HG02840 (cell line): Measurements from ENCODE around the gene SPEF2.

Experiments used
- ATAC-seq: cut with Tn5 transposase; IDR thresholded peaks from one replicate; pipeline ENCODE4 v1.9.1; 2021; ENCODE audit warnings: mild to moderate bottlenecking, moderate library complexity, moderate number of reproducible peaks; ENCODE audit not compliant: unreplicated experiment, low FRiP score

SPEF2 gene

DNA sequence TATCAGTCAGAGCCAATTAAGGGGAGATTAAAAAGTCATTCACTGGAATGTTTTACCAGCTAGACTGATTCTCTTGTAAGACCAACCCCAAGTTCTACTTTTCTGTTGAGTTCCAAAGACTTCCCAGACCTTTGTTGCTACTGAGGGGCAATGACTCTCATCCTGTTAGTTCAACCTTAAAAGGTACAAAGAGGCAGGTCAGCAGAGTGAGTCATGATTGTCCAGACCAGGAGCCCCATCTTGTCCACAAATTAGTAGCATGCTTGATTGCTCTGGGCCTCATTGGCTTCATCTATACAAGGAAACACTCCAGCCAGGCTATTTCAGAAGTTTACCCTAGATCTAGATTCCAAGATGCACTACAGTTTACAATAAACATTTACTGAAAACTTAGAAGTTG, 159.1 kb downstream of the SPEF2 start:
- ATAC-seq, result no peak

DNA sequence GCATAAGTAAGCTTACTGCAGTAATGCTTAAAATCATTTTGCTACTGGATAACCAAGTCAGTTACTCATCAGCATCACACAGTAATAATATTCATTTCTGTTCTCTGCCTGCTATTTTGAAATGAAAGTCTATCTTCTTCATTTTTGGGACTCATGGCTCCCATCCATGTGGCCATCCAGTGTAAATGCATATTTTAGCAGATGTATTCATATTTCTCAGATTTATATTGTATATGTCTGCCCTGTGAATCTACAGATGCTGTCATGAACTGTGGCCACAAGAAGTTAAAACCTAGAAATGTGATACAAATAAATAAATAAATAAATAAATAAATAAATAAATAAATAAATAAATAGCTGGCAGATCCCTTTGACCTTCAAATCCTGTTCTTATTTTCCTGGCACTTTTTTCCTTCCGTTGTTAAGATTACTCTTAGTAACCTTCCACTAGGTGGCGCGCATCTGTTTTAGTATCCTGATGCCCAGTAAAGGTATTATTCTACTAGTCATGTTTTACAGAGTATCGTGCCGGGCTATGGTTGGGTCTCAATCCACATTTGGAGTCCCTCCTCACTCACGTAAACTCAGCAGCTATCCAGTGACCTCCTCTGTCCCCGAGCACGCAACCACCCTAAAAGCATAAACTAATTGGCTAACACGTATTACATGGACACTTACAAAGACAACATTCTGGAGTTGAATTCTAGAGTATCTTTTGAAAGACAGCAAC, 159.9 kb downstream of the SPEF2 start:
- no peak for ATAC-seq

DNA sequence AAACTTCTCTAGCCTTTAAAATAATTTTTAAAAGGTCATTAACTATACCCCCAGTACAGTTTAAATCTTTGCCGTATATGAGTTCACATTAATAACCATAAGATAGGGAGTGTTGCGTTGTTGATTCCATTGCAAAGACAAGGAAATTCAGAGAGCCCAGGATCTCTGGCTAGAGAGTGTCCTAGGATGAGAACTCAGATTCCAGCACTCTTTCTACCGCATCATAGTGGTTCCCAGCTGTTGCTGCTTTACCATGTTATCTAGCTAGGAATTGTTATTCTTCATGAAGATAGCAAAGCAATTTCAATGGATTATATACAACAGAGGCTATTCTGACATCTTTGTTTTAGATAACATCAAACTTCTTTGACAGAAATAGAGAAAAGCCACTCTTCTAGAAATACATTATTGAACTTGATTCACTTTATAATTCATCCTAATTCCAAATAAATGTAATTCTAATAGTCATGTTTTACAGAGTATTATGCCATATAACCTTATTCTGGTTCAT, 160.7 kb downstream of the SPEF2 start:
- ATAC-seq, result no peak

DNA sequence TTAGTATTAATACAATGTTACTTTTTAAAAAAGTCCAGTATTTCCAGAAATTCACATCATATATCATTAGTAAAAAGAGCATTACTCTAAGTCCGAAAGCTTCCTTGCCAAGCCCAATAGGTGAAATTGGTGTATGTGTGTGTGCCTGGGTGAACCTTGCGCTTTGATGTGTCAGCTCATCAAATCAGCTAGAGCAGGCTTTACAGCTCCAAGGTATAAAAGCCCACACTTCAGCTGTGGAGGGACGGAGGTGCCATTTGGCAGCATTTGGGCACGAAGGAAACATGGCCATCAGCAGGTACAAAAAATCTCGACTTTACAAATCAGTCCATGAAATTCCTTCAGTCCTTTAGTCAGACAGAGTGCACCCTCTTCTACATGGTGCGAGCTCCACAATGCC, 162.6 kb downstream of the SPEF2 start:
- no peak for ATAC-seq

DNA sequence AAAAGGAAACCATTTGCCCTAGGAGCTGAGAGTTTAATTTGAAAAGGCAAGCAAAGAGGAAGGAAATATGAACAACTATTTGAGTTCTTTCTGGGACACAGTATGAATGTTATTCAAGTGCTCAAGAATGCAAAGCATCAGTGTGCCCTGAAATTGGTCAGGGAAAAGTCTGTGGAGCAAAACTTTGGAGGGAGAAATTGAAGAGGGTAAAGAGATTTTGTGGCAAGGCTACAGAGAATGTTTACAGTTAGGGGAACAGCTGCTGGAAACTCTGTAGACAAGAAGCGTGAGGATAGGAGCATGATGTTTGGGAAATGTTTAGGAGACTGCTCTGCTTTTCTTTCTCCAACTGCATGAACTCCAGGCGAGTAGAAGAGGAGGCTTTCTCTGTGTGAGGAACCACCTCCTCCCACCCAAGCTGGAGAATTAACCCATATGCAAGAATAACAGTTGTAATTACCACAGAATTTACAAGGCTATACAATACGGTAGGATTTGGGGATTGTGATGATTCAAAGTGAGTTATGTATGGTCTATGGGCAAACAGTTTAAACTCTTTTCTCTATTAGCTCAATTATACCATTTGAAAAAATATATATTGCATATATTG, 163.6 kb downstream of the SPEF2 start:
- ATAC-seq, result no peak

DNA sequence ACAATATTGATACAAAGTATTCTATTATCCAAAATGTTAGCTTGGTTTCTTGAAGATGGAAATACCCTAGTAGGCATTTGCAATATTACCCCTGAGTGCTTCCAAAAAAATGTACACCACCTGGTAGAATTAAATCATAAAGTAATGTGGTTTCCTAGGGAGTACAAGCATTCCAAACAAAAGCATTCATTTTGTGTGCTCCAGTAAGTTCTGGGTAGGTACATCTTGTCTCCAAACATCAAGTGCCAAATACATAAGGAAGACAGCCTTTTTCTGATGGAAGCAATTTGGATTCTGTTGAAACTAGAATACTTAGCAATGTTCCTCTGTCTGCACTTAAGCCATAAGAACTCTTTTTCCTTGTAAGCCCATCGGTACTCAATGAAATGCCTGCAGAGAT, 165.9 kb downstream of the SPEF2 start:
- no peak for ATAC-seq

DNA sequence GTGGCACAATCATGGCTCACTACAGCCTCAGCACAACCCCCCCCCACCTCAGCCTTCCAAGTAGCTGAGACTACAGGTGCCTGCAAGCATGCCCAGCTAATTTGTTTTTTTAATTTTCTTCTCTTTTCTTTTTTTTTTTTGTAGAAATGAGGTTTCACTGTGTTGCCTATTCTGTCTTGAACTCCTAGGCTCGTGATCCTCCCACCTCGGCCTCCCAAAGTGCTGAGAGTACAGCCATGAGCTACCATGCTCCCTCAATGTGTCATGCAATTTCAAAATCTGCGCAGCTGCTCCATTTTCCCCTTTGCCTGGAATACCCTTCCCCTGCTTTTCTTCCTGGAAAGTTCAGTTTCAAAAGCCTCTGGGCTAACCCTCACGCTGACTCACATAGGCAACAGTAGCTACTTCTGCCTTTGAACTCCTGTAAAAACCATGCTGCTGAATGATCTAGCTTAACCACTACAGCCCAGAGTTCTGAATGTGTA, 168.0 kb downstream of the SPEF2 start:
- no peak for ATAC-seq

DNA sequence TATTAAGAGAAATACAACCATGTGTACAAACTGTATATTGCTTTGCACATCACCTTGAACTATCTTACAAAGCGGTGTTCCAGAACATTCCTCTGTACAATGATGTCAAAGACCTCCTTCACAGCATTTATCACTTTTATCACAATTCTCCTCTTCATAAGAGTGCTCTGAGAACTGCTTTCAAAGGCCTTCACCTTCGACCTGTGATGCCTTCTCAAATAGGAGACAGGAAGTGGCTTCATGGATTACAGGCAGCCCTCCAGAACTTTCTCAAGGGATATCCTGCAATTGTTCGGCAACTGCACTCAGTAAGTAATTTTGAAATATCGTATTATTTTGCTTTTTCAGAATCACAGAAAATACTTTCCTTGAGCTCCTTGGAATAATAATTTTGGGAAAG, 171.1 kb downstream of the SPEF2 start:
- no peak for ATAC-seq

DNA sequence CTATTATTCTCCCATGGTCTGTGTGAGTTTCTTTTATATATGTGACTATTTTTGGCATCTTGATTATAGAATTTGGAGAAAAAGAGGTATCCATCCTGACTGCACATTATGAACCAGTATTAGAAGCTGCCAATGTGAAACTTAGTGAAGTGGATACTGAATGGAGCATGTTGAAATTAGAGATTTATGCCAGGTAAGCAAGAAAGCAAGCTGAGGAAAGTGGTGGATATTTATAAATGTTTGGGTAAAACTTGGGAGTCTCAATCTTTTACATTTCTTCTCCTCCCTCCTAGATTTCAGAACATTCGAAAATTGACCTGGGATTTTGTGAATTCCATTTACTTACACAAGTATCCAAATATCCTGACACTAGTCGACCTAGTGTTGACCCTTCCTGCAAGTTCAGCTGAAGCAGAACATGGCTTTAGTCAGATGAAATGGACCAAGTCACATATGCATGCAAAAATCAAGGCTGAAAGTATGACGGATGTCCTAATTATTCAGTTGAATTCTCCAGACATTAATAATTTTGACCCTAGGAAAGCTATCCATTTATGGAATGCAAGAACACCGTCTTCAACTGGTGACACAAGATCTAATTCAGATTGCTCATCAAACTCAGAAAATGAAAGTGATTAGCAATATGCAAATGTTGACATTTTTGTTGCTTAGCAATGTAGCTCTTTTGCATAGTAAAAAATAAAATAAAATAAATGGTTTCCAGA, 172.2 kb downstream of the SPEF2 start:
- ATAC-seq, result no peak

DNA sequence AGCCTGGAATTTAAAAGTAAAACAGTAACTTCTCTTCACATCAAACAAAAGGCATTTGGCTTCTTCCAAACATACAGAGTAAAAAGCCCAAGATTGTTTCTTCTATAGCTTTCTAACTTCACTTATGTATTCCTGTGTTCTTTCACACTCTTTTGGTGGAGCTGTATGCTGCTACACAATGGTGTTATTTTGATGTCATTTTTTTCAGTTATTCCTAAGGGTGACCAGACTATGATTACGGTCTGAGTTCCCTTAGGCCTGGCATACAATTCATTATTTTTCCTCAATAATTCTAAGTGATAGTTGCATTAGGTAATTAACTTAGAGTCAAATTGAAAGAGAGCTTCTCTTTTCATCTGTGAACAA, 172.8 kb downstream of the SPEF2 start:
- no peak for ATAC-seq

DNA sequence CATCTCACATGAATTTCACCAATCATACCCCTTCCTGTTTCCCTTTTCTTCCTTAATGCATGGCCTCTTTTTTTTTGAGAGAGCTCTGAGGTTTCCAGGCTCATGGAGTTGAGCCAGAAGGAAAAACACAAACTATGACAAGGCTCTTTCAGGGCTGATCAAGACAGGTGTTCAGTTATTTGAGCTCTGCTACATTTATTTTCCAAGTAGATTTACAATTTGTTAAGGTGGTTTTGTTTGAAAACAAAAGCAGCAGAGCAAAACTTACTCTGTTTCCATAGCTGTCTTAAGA, 176.6 kb downstream of the SPEF2 start:
- no peak for ATAC-seq

DNA sequence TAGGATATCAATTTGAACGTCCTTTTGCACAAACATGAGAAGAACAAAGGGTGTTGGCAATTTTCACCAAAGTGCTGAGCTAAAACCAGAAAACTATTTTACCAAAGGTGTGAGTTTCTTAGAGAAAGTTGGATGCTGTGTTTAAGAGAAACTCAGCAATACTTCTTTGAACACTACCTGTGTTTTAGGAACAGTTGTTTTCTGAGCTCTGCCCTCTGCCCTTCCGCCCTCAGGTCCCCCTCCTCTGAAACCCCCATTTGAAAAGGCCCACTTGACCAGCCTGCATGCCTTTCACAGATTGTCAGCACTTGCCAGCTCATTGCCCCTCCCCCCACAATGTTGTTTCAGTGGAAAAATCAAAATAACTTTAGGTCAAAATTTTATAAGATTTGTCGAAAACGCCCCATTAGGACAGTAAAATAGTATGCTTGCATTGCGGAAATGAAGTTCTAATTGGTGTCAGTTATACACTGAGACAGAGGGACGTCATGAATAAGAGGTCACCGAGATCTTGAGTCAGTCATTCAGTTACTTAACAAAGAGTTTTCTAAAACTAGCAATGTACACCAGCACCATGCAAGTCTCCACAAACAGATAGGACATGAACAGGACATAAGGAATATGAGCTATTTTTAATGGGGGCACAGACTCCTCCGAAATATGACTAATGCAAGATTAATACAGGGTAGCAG, 177.2 kb downstream of the SPEF2 start:
- no peak for ATAC-seq

DNA sequence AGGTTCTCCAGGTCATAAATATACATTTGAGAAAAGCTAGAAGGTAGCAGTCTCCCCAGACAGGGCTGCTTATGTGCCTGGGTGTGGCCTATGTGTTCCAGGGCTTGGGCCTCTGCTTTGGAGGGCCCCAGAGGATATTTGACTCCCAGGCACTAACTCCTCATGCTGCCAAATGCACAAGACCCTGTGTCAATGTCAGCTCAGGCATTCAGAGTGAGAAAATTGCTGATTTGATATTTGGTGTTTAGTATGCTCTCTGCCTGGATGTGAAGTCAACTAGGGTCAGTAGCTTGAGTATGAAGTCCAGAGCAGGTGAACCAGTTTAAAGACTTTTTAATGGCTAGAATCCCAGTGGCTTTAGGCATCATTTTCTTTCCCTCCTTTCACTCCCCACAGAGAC, 181.5 kb downstream of the SPEF2 start:
- no peak for ATAC-seq

DNA sequence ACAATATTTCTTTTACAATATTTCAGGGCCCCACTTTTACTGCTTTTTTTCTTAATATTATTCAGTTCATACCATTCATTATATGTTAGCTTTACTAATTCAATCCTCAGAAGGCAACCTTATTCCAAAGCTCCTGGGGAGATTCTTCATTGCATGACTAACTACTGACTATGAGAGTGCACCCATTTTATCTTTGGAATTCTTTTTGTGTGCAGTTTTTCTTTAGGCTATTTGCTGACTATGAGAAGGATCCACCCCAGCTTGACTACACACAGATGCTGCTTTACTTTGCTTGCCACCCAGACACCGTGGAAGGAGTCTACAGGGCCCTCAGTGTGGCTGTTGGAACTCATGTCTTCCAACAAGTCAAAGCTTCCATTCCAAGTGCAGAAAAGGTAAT, 182.1 kb downstream of the SPEF2 start:
- no peak for ATAC-seq

DNA sequence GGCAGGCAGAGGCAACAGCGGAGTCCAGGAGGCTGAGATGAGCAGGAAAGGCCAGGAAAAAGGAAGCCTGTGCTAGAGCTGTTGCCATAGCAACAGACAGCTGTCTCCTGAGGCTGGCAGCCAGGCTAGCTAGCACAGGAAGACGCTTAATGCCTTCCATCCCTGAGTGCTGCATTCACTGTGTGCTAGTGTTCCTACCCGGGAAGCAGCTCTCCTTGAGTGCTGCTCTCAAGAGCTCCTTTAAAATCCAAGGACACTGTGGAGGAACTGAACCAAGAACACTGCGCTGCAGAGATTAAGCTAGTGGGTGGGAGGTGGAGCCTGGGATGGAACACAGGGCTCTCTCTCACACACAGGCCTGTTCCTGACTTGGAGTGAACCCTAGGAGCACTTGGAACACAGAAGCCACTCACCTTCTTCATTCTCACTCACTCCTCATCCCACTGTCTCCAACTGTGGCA, 185.6 kb downstream of the SPEF2 start:
- ATAC-seq, result no peak

DNA sequence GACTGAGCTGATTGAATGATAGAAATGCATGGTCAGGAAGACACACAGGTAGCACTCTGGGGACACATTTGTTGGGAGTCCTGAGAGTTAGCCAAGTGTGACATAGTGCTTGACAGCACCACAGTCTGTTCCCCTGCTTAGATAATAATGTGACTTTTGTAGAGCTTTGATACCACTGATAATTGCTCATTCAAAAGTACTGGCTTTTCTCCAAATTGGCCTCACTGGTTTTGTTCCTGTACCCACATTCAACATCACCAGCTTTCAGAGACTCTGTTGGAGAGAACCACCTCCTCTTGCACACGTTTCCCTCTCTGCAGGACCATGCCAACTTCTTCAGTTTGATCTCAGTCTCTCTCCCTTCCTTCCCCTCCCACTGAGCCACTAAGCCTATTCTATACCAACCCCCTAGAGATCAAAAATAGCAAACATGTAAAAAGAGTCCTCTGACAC, 186.6 kb downstream of the SPEF2 start:
- no peak for ATAC-seq

DNA sequence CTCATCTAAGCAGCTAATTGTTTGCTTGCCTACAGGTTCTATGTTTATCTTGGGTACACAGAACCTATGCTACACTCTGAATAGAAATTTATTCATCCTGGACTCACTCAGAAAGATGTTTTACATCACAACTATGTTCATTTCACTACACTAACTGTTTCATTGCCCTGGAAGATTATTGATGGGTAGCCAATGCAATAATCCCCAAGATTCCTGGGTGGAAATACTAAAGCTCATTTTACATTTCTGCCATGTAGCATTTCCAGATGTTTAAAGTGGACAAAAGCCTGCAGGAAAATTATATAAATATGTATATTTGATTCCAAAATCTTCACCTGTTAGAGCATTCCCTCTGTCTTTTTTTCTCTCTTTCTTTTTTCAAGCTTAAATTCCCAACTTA, 187.2 kb downstream of the SPEF2 start:
- ATAC-seq, result no peak

DNA sequence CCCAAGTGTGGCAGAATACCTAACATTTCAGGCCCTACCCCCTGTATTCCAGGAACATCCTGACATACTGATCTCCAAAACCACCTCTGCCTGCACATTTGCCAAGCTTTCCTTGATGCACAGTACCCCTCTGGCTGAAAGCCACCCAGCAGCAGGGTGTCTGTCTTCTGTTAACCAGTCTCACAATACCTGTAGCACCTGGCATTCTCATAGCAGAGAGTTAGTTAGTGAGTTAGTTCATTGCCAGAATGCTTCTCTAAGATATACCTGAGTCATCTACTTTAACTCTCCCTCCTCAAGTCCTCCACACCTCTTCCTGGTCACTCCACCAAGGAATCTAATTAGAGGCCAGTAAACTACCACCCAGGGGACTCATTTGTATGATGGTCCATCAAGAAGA, 192.9 kb downstream of the SPEF2 start:
- ATAC-seq, result no peak

DNA sequence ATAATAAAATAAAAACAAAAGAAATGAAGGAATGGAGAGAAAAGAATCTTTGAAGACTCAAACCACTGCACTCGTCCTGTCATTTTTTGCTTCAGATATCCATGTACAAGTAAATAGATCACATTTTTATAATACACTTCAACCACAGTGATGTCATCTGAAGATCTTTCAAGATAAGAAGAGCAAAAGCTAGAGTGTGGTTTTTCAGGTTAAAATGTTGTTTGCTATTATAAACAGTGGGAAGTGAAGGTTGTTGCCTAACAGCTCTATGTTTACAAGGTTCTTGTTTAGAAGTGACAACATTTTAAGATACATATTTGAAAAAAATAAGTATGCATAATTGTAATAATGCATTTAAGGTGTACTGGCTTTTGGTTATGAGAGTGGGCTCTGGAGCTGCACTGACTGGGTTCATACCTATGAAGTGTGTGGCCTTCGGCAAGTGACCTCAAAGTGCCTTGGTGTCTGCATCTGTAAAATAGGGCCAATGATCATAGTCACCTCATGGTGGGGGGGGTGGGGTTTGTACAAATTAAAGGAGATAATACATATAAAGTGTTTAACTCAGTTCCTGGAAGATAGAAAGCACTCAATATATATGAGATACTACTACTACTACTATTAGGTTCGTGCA, 193.6 kb downstream of the SPEF2 start:
- ATAC-seq, result no peak

DNA sequence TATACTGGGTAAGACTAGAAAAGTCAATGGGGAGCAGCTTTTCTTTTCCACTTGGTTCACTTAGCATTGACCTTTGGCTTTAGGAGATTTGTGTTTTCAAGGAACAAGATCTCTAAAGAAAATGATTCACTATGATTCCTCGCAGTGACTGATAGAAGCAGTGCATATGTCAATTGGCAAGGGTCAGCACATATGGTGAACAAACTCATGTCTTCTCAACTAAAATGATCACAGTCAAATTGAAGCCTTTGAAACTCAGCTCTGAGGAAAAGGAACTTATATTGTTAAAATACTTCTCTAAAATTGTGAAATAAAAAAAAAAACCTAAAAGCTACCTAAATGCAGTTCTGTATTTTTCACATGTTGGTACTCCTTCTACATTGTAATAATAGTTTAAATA, 195.9 kb downstream of the SPEF2 start:
- no peak for ATAC-seq
